ENCODE results near the gene MIB2. TPM values are rescaled to one million over a fixed set of nuclear protein-coding genes. Genes with fewer than 3 reads are reported as not detected.
A peak's percentile ranks its signal among the peaks of the same experiment; 100 is the strongest.
"Not testable (repeated sequence)": the region's sequence is repeated elsewhere in the genome, so short reads cannot be mapped to it uniquely, and the experiment has no call there.

Gene MIB2
- total RNA-seq, 4 donors from 2014 or later = 80.0 to 99.8 (median 96.6) TPM

DNA sequence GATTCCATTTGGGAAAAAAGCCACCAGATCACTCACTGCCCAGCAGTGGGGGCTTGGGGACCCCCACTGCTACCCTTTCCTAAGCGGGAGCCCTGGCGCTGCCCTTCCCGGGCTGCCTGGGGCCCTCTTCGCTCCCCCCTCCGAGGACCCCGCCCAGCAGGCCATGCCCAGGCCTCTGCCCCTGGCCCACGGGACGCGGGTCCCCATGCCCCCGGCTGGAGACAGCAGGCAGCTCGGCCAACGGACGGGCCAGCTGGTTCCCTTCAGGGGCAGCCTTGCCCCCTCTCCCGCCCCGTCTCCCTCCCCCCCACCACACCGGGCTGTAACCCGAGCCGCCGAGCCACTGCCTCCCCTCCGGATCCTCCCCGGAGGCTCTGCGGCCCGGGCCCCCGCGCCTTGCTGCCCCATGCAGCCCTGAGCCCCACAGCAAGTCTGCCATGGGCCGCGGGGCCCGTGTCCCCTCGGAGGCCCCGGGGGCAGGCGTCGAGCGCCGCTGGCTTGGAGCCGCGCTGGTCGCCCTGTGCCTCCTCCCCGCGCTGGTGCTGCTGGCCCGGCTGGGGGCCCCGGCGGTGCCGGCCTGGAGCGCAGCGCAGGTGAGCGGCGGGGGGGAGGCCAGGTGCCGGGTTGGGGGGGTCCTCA, 16.6 kb downstream of the MIB2 start, which contains the start of gene MMP23B:
MMP23B (plus strand) TSS at position 392 of the 639 bp plus-strand sequence; CDS start at position 438, 46 bp downstream.
- H3K9me3 ChIP-seq = no peaks in the 10 kb centered on the region
- TF ChIP-seq, protein P1, sequence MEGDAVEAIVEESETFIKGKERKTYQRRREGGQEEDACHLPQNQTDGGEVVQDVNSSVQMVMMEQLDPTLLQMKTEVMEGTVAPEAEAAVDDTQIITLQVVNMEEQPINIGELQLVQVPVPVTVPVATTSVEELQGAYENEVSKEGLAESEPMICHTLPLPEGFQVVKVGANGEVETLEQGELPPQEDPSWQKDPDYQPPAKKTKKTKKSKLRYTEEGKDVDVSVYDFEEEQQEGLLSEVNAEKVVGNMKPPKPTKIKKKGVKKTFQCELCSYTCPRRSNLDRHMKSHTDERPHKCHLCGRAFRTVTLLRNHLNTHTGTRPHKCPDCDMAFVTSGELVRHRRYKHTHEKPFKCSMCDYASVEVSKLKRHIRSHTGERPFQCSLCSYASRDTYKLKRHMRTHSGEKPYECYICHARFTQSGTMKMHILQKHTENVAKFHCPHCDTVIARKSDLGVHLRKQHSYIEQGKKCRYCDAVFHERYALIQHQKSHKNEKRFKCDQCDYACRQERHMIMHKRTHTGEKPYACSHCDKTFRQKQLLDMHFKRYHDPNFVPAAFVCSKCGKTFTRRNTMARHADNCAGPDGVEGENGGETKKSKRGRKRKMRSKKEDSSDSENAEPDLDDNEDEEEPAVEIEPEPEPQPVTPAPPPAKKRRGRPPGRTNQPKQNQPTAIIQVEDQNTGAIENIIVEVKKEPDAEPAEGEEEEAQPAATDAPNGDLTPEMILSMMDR (IDR thresholded peaks at IDR 0.05) = no peak
- no peak for TF ChIP-seq POLR2A (IDR thresholded peaks at IDR 0.05)
- H3K36me3 ChIP-seq = peaks cover 3 to 12% (median 5%) of the 10 kb centered on the region in 3 donors
- intact Hi-C loops (cut with DNase I) = no loop called here
- H3K4me3 ChIP-seq = peak within 1 kb of the TSS; percentile 8 to 63 (median 36)
- DNase-seq = no peak
- H3K27me3 ChIP-seq = peaks cover 0 to 38% (median 10%) of the 10 kb centered on the region in 4 donors
- peak within 1 kb of the TSS; percentile 53 to 90 (median 76) for H3K27ac ChIP-seq
- no CpG with 5 or more reads among the region's 48 CpGs for WGBS, 2 donors
- H3K4me1 ChIP-seq = peaks cover 16 to 53% (median 27%) of the 10 kb centered on the region in 3 donors

DNA sequence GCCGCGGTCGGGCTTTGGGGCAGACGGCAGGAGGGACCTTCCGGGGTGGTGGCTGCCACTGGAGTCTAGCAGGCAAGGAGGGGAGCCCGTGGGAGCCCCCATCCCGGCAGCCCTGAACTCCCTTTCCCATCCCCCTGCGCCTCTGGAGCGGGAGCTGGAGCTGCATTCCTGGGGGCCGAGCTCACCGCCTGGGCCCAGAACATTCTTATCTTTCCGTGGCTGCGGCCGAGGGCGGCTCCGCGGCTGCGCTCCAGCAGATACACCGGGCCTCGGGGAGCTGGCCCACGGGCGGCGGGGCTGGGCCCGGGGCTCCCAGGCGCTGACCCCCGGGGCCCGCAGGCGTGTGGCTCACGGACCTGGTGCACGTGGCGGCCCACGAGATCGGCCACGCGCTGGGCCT, 18.1 kb downstream of the MIB2 start:
- DNase-seq; H3K4me3 ChIP-seq; intact Hi-C loops (cut with DNase I); H3K9me3 ChIP-seq; H3K27ac ChIP-seq: not testable (repeated sequence)
- WGBS, 2 donors = no CpG with 5 or more reads among the region's 35 CpGs
- H3K27me3 ChIP-seq = peaks cover 0 to 38% (median 10%) of the 10 kb centered on the region in 4 donors
- peaks cover 11 to 25% (median 12%) of the 10 kb centered on the region in 3 donors for H3K36me3 ChIP-seq
- H3K4me1 ChIP-seq = peaks cover 15 to 40% (median 26%) of the 10 kb centered on the region in 3 donors

DNA sequence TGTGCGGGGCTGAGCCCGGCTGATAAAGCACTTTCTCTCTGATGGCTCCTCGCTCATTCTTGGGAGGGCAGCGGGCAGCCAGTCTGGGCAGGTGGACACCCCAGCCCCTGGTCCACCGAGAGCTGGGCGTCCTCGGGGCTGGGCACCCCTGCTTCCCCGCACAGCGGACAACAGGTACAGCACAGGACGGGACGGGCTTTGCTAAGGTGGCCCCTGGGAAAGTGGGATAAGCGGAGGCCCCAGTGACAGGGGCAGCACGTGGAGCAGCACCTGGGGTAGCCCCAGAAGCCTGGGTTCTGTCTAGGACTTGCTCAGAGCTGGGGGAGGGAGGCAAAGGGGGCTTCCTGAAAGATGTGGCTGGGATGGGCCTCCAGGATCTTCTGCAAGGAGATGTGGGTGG, 19.3 kb downstream of the MIB2 start:
- H3K27ac ChIP-seq; intact Hi-C loops (cut with DNase I); H3K4me3 ChIP-seq; DNase-seq; H3K9me3 ChIP-seq: not testable (repeated sequence)
- Histone ChIP-seq H3K27me3 (peaks cover 0 to 28% (median 10%) of the 10 kb centered on the region in 4 donors), H3K4me1 (peaks cover 14 to 28% (median 15%) of the 10 kb centered on the region in 3 donors), H3K36me3 (peaks cover 11 to 31% (median 12%) of the 10 kb centered on the region in 3 donors)
- WGBS, 2 donors = no CpG with 5 or more reads among the region's 13 CpGs

DNA sequence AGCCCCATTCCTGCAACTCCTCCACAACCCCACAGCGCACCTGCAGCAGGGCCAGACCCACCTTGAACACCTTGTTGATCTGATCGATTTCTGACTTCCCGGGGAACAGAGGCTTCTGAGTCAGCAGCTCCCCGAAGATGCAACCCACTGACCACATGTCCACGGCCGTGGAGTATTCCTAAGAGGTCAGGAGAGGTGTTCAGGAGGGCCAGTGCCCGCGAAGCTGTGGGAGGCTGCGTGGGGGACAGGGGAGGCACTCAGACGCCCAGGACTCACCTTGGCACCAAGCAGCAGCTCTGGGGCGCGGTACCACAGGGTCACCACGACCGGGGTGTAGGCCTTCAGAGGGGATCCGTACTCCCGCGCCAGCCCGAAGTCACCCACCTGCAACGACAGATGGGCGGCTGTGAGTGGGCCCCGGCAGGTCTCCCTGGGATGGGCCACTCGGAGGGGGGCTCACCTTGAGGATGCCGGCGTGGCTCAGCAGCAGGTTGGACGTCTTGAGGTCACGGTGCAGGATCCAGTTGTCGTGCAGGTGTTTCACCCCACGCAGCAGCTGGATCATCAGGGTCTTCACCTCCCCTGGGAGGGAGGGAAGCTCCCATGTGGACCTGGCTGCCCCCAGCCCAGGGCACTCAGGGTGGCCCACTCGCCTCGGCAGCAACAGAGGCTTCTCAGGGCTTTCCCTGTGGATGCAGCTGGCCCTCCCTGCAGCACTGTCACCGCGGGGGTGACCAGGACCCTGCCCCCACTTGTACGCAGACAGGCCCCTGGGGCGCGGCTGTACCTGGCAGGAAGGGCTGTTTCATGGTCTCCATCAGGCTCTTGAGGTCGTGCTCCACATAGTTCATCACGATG, 21.6 kb downstream of the MIB2 start:
- H3K27ac ChIP-seq; H3K27me3 ChIP-seq; H3K9me3 ChIP-seq; H3K4me3 ChIP-seq; intact Hi-C loops (cut with DNase I); DNase-seq; H3K4me1 ChIP-seq: not testable (repeated sequence)
- WGBS, 2 donors = 86 to 100% methylated on average over 1 to 4 of the region's 37 CpGs
- peaks cover 11 to 50% (median 12%) of the 10 kb centered on the region in 3 donors for H3K36me3 ChIP-seq

DNA sequence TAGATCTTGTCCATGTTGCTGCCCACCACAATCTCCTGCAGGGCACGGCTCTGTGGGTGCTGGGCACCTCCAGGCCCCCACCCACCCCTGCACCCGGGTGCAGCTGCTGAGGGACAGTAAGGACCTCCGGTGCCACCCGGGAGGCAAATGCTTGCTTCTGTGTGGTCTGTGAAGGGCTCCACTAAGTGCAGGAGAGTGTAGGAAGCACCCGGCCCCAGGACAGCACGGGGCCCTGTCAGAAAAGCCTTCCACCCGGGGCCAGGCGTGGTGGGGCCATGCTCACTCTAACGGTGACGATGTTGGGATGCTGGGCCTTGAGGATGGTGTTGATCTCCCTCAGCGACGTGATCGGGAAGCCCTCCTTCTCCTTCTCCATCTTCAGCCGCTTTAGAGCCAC, 22.2 kb downstream of the MIB2 start:
- H3K36me3 ChIP-seq = peaks cover 11 to 50% (median 12%) of the 10 kb centered on the region in 3 donors
- H3K9me3 ChIP-seq; DNase-seq; H3K27ac ChIP-seq; H3K4me1 ChIP-seq; intact Hi-C loops (cut with DNase I); H3K4me3 ChIP-seq; H3K27me3 ChIP-seq: not testable (repeated sequence)
- WGBS, 2 donors = no CpG with 5 or more reads among the region's 14 CpGs

DNA sequence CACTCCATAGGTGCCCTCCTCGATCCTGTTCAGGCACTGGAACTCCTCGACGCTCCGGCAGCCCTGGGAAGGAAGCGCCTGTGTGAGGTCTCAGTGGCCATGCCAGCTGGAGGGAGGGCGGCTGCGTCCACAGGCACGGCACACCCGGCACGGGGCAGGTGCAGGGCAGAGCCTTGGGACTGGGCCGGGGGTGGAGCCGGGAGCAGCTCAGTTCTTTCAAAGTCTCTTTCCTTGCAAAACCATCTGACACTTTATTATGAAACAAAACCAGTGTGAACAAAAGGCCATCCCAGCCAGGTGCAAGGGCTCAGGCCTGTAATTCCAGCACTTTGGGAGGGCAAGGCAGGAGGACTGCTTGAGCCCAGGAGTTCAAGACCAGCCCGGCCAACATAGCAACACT, 23.2 kb downstream of the MIB2 start:
- DNase-seq; H3K4me3 ChIP-seq; H3K4me1 ChIP-seq; H3K9me3 ChIP-seq; intact Hi-C loops (cut with DNase I); H3K27me3 ChIP-seq; H3K27ac ChIP-seq: not testable (repeated sequence)
- peaks cover 11 to 50% (median 12%) of the 10 kb centered on the region in 3 donors for H3K36me3 ChIP-seq
- 59 to 83% methylated on average over 1 to 3 of the region's 13 CpGs for WGBS, 2 donors

DNA sequence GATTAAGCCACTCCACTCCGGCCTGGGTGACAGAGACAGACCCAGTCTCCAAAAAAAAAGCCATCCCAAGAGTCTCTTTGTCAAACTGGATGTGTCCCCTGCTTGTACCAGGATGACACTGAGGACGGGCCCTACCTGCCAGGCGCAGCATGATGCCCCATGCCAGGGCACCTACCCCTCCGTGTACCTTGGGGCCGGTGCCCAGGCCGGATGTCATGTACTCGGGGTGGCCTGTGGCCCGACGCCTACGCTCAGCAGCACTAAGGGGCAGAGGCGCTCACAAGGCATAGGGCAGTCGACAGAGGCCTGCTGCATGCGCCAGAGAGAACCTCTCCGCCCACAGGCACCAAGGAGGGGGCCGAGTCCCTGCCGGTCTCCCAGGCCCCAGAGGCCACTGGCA, 24.1 kb downstream of the MIB2 start:
- H3K27me3 ChIP-seq; intact Hi-C loops (cut with DNase I); H3K27ac ChIP-seq; H3K4me3 ChIP-seq; DNase-seq; H3K9me3 ChIP-seq; H3K4me1 ChIP-seq: not testable (repeated sequence)
- peaks cover 11 to 50% (median 12%) of the 10 kb centered on the region in 3 donors for H3K36me3 ChIP-seq
- no CpG with 5 or more reads among the region's 16 CpGs for WGBS, 2 donors

DNA sequence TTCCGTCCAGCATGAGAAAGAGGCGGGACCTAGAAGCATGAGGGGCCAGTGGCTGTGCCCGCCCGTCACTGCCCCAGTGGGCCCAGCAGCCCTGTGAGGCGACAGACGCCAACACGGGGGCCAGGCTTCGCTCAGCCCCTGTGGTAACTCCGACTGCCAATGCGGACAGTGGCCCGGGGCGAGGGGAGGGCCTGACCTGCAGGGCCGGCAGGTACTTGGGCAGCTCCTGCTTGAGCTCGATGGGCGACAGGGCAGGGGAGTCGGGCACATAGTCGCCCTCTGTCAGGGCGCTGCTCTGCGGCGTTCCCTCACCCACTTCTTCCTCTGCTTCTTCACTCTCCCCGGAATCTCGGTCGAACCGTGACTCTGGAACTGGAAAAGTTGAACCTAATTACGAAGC, 24.8 kb downstream of the MIB2 start:
- peaks cover 11 to 50% (median 12%) of the 10 kb centered on the region in 3 donors for H3K36me3 ChIP-seq
- H3K27me3 ChIP-seq; H3K9me3 ChIP-seq; DNase-seq; H3K4me1 ChIP-seq; H3K27ac ChIP-seq; H3K4me3 ChIP-seq; intact Hi-C loops (cut with DNase I): not testable (repeated sequence)
- 40% methylated on average over 1 of the region's 25 CpGs; no CpG with 5 or more reads in 1 of the 2 donors for WGBS, 2 donors

DNA sequence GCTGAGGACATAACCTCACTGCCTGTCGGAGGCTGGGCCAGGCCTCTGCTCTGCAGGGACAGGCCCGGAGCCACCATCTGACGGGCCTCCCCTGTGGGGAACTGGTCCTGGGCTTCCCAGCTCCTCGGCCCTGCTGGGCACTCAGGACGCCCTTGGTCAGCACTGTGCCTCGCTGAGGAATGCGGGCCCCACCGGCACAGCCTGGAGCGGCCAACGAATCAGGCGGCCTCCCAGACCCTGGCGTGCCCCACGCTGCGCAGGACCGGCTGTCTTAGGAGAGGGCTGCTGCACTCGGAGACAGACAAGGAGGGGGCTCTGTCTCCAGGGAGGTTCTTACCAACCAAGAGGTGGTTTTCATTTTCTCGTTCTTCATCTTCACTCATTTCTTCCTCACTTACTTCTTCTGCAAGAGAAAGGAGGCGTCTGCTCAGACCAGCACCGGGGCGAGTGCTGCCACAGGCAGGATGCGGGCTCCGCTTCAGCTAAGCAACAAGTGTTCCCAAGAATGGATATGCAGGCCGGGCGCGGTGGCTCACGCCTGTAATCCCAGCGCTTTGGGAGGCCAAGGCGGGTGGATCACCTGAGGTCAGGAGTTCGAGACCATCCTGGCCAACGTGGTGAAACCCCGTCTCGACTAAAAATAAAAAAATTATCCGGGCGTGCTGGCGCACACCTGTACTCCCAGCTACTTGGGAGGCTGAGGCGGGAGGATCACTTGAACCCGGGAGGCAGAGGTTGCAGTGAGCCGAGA, 25.6 kb downstream of the MIB2 start:
- WGBS, 2 donors = 80% methylated on average over 1 of the region's 38 CpGs; no CpG with 5 or more reads in 1 of the 2 donors
- H3K4me1 ChIP-seq; H3K4me3 ChIP-seq; DNase-seq; H3K27ac ChIP-seq; intact Hi-C loops (cut with DNase I); H3K27me3 ChIP-seq; H3K9me3 ChIP-seq: not testable (repeated sequence)
- peaks cover 11 to 55% (median 12%) of the 10 kb centered on the region in 3 donors for H3K36me3 ChIP-seq

DNA sequence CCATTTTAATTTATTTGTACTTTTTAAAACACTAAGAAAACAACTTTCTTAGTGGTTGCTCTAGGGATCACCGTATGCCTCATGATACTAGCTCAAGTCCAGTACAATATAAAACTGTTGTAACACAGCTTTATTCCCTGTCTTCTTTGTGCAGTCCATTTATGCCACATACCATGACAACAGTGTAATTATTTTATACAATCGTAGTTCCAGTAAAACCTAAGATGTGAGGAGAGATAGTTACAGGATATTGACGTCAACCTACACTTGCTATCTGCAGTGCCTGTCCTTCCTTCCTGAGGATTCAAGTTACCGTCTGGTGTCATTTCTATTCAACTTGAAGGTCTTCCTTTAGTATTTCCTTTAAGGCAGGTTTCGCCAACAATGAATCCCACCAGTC, 31.0 kb downstream of the MIB2 start:
- DNase-seq; H3K27ac ChIP-seq; intact Hi-C loops (cut with DNase I); H3K9me3 ChIP-seq; H3K4me1 ChIP-seq; H3K4me3 ChIP-seq; H3K27me3 ChIP-seq: not testable (repeated sequence)
- 81 to 82% methylated on average over 4 of the region's 5 CpGs for WGBS, 2 donors
- H3K36me3 ChIP-seq = peaks cover 6 to 60% (median 9%) of the 10 kb centered on the region in 3 donors

DNA sequence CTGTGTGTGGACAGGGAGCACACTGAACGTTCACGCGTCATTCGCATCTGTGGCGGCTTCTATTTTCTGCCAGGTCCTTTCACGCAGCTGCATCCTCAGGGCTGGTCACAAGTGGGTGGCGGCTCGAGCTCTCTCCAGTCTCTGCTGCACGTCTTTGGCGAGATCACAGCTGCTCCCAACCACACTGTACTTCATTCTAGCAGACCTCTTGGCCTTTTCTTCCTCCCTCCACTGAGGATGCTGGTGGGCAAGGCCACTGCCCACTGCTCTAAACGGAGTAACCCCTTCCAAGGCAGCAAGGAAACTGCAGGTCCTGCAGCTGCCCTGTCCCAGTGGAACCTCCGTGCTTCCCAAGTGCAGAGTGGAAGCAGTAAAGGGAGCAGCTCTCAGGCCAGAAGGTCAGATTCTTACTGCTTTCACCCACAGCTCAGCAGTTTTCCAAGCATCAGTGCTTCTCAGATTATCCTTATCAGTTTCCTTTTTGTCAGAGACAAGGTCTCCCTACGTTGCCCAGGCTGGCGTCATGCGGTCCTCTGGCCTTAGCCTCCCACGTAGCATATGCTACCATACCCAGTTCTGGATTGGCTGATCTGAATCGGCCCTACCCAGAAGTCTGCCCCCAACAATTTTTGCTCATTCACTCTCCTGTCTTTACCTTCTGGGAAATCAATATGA, 32.4 kb downstream of the MIB2 start:
- WGBS, 2 donors = 86 to 95% methylated on average over 14 to 15 of the region's 17 CpGs
- H3K4me3 ChIP-seq; H3K27me3 ChIP-seq; DNase-seq; H3K4me1 ChIP-seq; intact Hi-C loops (cut with DNase I); H3K27ac ChIP-seq; H3K9me3 ChIP-seq: not testable (repeated sequence)
- H3K36me3 ChIP-seq = peaks cover 12 to 71% (median 17%) of the 10 kb centered on the region in 3 donors

All from esophagus squamous epithelium (tissue), 5 donors.